Heart left ventricle (tissue), 13 donors: ENCODE data around the gene TSC1.

ENCODE experiments used
- CTCF ChIP-seq, 12 donors: fragments of 200-600 bp; sonication (generic) in 4 of 12; IDR thresholded peaks; one replicate each; pipeline versions ENCODE4 v1.5.0 to v1.8.0; 2018 to 2022; ENCODE audit warnings: antibody characterized with exemption in 12 of 12, mild to moderate bottlenecking in 5 of 12
- POLR2A ChIP-seq, 2 donors: fragments of 450-650 bp; IDR thresholded peaks; one replicate each; pipeline ENCODE4 v1.6.1; 2017; ENCODE audit warnings: antibody characterized with exemption in 2 of 2, mild to moderate bottlenecking in 2 of 2, moderate library complexity in 2 of 2
- donor health status: ischemic (EF 13 %, LVEDD 7.1; RV severe dilation, severe dysfunction).
- donor health status: DM: no; HTN: yes; CAD: no.
- donor health status: DM: no; HTN: no; CAD: no.
- donor health status: ischemic (EF 25% LVEDD 6.9; RV normal size, moderate dysfunction).
- donor health status: ischemic (EF 25% LVEDD 5.7; RV mildly dilated, moderate dysfunction).
- donor health status: ischemic (EF 35%, LVEDD 5.7; RV mildly dilated, moderate dysfunction).
- donor health status: nonischemic (EF 11% LVEDD 7.7; RV severe dilation, severe dysfunction).
- donor health status: DM: yes; HTN: yes; CAD: no.
- donor health status: PGD.
- donor health status: ischemic (EF 29% LVEDD 5.4; RV normal size, mild dysfunction).
- donor health status: nonischemic (EF 23%, LVEDD 6.1; RV moderate dilation, normal function).

GRCh38 chr9:132947756-132948155, 3.3 kb upstream of the TSC1 start:
- TF ChIP-seq CTCF (IDR thresholded peaks at IDR 0.05) (no peak), POLR2A (IDR thresholded peaks at IDR 0.05) (no peak)
